Esophagus (tissue), 2 donors: ENCODE measurements around the gene SLC39A2. TPM values are rescaled to one million over a fixed set of nuclear protein-coding genes. Genes with fewer than 3 reads are reported as not detected.
A peak's percentile ranks its signal among the peaks of the same experiment; 100 is the strongest.

Experiments
- H3K27ac ChIP-seq, 2 donors: one replicate each; pipeline ENCODE4 v1.5.1; 2013; ENCODE audit warnings: low read depth in 2 of 2, mild to moderate bottlenecking in 2 of 2, inconsistent platforms in 1 of 2, low read length in 1 of 2, moderate library complexity in 1 of 2
- H3K27me3 ChIP-seq, 2 donors: one replicate each; pipeline ENCODE4 v1.6.1; 2013; ENCODE audit warnings: low read length in 2 of 2, control low read depth in 1 of 2, mild to moderate bottlenecking in 1 of 2; ENCODE audit not compliant: insufficient read depth in 2 of 2, control insufficient read depth in 1 of 2
- H3K36me3 ChIP-seq, 2 donors: one replicate each; pipeline ENCODE4 v1.6.1; 2013; ENCODE audit warnings: low read length in 1 of 2; ENCODE audit not compliant: control insufficient read depth in 2 of 2, insufficient read depth in 2 of 2
- H3K4me1 ChIP-seq, 2 donors: one replicate each; pipeline ENCODE4 v1.6.1; 2013; ENCODE audit warnings: low read length in 1 of 2; ENCODE audit not compliant: control insufficient read depth in 2 of 2, insufficient read depth in 2 of 2
- H3K4me3 ChIP-seq, 2 donors: one replicate each; pipeline ENCODE4 v1.5.1; 2013; ENCODE audit warnings: low read length in 2 of 2, mild to moderate bottlenecking in 2 of 2, low read depth in 1 of 2, moderate library complexity in 1 of 2
- H3K9me3 ChIP-seq, 2 donors: one replicate each; pipeline ENCODE4 v1.6.1; 2013; ENCODE audit warnings: mild to moderate bottlenecking in 2 of 2, low read depth in 1 of 2, low read length in 1 of 2, moderate library complexity in 1 of 2; ENCODE audit not compliant: control insufficient read depth in 2 of 2, insufficient read depth in 1 of 2
- WGBS, 2 donors: extraction: QIAGEN DNeasy Blood & Tissue Kit; methylation state at CpG; one replicate each; pipeline ENCODE4 v1.1.7; 2013; 5-methylcytosine and 5-hydroxymethylcytosine counted together
- polyA plus RNA-seq, 2 donors: library from polyadenylated mRNA; stranded (reverse); fragments of 200-250 nt; gene quantifications; one replicate each; pipeline ENCODE4 v1.2.3, GENCODE V29; 2013
- donor health status: healthy with polysubstance abuse.
- donor health status: Bipolar disorder and iron deficiency.

Gene SLC39A2
- polyA plus RNA-seq, 2 donors, result 8.2 to 20.3 TPM

DNA sequence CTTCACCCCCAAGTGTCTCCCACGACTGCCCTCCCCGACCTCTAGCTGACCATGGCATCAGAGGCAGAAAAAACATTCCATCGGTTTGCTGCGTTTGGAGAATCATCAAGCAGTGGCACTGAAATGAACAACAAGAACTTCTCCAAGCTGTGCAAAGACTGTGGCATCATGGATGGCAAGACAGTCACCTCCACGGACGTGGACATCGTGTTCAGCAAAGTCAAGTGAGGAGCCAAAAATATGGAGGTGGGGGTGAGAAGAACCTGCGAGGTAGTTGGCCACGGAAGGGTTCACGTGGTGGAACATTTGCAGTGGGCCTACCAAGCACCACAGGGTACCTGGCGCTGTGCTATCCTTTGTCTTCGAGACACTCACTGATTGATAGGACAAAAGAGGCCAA lies 31.4 kb downstream of the SLC39A2 start:
- Histone ChIP-seq H3K36me3 (no peaks in the 10 kb centered on the region), H3K4me1 (peaks cover 0 to 2% of the 10 kb centered on the region in 2 donors), H3K4me3 (no peak overlapping the region), H3K9me3 (no peaks in the 10 kb centered on the region), H3K27me3 (no peaks in the 10 kb centered on the region), H3K27ac (no peak overlapping the region)
- 88 to 90% methylated on average over 12 of the region's 12 CpGs for WGBS, 2 donors

DNA sequence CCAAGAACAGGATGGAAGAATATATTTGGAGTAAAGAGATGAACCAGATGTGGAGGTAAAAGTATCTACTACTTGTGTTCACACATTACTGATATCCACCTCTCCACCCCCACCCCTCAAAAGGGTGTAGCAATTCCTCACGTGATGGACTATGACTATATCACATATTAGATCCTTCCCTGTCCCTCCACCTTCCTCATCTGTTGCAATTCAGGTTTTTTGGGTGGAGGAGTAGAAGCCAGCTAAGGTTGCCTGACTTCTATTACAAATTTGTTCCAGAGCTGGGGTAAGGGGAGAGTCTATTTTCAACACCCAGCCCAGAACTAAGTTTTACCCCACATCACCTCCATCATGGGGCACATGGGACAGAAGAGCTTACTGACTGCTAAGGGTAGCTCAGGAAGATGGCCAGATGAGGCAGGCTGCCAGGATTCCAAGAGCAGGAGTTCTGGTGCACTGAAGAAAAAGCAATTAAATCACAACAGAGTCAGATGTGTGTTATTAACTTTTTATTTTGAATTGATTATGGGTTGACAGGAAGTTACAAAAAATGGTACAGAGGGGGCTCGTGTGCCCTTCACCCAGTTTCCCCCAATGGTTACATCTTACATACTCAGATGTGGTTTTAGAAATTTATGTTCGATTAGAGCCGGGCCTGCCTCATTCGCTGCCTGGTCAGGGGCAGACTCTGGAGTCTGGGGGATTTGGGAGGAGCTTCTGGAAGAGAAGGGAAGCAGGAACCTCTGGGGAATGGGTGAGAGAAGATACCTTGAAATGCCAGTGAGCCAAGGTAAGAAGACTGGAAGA lies 33.4 kb downstream of the SLC39A2 start:
- H3K4me1 ChIP-seq, result peaks cover 0 to 2% of the 10 kb centered on the region in 2 donors
- no peaks in the 10 kb centered on the region for H3K9me3 ChIP-seq
- no peaks in the 10 kb centered on the region for H3K27me3 ChIP-seq
- WGBS, 2 donors, result 76 to 85% methylated on average over 5 of the region's 5 CpGs
- H3K27ac ChIP-seq, result peak overlapping the region in 1 of 2 donors; percentile 38
- no peaks in the 10 kb centered on the region for H3K36me3 ChIP-seq
- no peak overlapping the region for H3K4me3 ChIP-seq

DNA sequence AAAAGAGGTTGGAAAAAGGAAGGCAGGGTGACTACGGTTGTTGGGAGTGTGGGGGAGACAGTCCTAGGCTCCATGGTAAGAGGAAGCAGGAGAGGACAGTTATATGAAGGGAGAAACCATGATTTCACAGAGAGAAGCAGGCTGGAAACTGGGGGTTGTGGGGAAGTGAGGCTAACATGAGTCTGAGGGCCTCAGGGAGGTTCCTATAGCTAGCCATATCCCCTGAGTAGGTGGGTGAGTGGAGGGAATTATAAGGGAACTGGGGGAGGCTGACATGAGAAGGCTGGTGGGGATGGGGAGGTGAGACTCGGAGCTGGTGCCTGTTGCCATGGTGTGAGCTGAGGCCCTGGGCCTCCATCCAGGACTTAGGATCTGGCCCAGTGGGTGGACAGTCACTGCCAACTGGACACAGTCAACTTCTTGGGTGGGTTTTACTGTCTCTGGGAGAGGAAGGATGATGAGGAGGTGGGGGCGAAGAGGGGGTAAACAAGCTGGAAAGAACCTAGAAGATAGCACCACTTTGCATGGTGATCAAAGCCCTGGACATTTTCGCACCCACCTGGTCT lies 34.1 kb downstream of the SLC39A2 start:
- no peaks in the 10 kb centered on the region for H3K36me3 ChIP-seq
- H3K27ac ChIP-seq, result no peak overlapping the region
- H3K9me3 ChIP-seq, result no peaks in the 10 kb centered on the region
- 82 to 91% methylated on average over 4 of the region's 4 CpGs for WGBS, 2 donors
- H3K4me3 ChIP-seq, result no peak overlapping the region
- H3K27me3 ChIP-seq, result no peaks in the 10 kb centered on the region
- peaks cover 0 to 2% of the 10 kb centered on the region in 2 donors for H3K4me1 ChIP-seq

DNA sequence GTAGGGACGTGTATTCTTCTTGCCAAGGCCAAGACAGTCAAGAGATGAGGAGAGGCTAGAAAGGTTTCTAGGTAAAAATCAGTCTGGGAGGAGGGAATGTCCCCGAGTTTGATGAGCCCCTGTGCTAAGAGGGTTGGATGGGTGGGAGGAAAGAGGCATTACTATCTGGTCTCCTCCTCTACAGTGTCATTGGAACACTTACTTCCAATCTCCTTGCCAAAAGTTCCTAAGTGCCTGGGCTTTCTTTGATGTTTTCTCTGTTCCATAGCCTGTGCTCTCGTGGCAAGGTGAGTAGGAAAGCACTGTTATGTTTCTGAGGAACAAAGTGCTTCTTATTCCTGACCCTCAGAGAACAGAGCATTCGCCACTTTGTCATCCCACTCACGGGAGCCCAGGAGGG lies 35.6 kb downstream of the SLC39A2 start, which contains the start of gene RNASE13:
RNASE13 (minus strand) TSS at position 101 of the 400 bp plus-strand sequence. CDS start 519 bp downstream, outside the sequence.
- H3K4me3 ChIP-seq, result no peak within 1 kb of the TSS
- H3K27me3 ChIP-seq, result no peaks in the 10 kb centered on the region
- WGBS, 2 donors, result 79 to 84% methylated on average over 5 of the region's 5 CpGs
- H3K27ac ChIP-seq, result no peak within 1 kb of the TSS
- H3K36me3 ChIP-seq, result no peaks in the 10 kb centered on the region
- H3K9me3 ChIP-seq, result no peaks in the 10 kb centered on the region
- peaks cover 0 to 6% of the 10 kb centered on the region in 2 donors for H3K4me1 ChIP-seq

DNA sequence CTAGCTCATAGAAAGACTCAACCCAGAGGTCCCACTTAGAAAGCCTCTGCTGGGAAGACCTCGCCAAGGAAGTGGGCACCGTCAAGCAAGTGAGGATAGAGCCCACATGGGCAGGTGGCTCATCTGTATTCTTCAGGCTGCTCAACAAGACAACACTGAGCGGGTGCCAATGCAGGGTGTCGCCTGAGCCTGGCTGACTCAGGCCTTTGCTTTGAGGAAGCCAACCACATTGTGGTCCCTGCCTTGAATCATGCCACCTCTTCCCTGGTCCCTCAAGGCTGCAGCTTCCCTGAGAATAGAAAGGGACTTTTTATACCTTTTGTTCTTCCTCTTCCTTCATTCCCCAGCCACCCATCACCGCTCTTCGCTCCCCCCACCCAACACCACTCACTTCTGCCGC lies 37.7 kb downstream of the SLC39A2 start:
- peaks cover 0 to 6% of the 10 kb centered on the region in 2 donors for H3K4me1 ChIP-seq
- H3K9me3 ChIP-seq, result no peaks in the 10 kb centered on the region
- no peak overlapping the region for H3K27ac ChIP-seq
- WGBS, 2 donors, result 86 to 89% methylated on average over 7 of the region's 7 CpGs
- no peaks in the 10 kb centered on the region for H3K27me3 ChIP-seq
- no peak overlapping the region for H3K4me3 ChIP-seq
- no peaks in the 10 kb centered on the region for H3K36me3 ChIP-seq

DNA sequence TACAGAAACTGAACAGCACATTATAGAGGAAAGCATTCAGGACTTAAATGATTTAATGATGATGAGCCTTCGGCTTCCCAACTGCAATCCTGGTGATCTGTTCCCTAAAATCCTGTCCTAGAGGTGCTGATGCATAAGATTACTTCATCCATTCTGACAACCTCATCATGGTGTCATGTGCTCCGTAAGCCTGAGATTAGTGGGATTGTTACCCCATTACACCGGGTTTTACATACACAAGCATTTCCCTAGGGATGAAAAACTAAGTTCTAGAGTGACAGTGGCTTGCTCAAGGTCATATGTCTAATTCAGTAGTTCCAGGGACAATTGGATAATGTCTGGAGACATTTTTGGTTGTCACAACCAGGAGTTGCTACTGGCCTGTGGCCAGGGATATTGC lies 38.1 kb downstream of the SLC39A2 start:
- H3K4me3 ChIP-seq, result no peak overlapping the region
- peaks cover 0 to 7% of the 10 kb centered on the region in 2 donors for H3K4me1 ChIP-seq
- H3K27ac ChIP-seq, result peak overlapping the region in 1 of 2 donors; percentile 33
- H3K27me3 ChIP-seq, result no peaks in the 10 kb centered on the region
- WGBS, 2 donors, result 82 to 87% methylated on average over 3 of the region's 3 CpGs
- H3K9me3 ChIP-seq, result no peaks in the 10 kb centered on the region
- H3K36me3 ChIP-seq, result no peaks in the 10 kb centered on the region

DNA sequence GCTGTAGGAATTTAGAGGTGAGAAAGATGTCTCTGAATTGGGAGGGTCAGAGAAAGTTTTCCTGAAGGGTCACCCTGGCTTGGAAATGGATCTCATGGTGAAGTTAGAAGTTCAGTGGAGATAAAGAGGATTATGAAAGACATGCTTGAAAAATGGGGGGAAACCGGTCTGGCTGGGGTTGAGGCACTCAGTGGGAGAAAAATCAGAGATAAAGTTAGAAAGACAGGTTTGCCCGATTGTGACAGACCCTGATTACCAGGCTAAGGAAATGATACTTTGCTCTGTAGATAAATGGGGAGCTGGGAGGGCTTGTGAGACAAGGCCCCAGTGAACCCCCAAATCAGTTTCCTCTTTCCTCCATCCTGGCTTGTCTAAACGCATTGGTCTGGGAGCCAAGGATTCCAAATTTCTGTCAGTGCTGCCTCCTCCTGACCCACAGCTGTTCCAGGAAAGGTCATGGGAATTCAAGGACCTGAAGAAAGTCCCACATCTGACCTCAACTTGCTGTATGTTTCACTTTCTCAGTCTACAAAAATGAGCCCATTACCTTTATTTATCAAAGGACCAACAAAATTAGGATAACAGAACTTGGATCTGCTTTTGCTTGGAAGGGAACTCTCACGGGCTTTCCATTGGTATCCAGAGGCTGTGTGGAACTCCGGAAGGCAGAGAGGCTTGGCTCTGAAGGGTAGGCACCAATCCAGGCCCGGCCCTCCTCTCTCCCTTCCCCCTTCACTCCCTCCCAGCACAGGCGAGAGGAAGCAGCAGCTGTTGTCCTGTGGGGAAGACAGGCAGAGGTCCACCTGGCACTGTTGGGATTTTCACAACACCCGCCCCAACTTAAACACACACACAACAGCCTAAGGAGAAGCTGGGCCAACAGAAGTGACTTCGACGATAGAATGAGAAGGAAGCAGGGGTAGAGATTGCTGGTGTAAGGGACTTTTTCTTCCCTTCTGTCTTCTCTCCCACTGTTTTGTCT lies 39.6 kb downstream of the SLC39A2 start:
- Histone ChIP-seq H3K36me3 (no peaks in the 10 kb centered on the region), H3K9me3 (no peaks in the 10 kb centered on the region), H3K27me3 (no peaks in the 10 kb centered on the region), H3K27ac (peak overlapping the region; percentile 80 to 83), H3K4me1 (peaks cover 0 to 21% of the 10 kb centered on the region in 2 donors), H3K4me3 (peak overlapping the region in 1 of 2 donors; percentile 11)
- WGBS, 2 donors, result 17 to 22% methylated on average over 10 of the region's 10 CpGs

DNA sequence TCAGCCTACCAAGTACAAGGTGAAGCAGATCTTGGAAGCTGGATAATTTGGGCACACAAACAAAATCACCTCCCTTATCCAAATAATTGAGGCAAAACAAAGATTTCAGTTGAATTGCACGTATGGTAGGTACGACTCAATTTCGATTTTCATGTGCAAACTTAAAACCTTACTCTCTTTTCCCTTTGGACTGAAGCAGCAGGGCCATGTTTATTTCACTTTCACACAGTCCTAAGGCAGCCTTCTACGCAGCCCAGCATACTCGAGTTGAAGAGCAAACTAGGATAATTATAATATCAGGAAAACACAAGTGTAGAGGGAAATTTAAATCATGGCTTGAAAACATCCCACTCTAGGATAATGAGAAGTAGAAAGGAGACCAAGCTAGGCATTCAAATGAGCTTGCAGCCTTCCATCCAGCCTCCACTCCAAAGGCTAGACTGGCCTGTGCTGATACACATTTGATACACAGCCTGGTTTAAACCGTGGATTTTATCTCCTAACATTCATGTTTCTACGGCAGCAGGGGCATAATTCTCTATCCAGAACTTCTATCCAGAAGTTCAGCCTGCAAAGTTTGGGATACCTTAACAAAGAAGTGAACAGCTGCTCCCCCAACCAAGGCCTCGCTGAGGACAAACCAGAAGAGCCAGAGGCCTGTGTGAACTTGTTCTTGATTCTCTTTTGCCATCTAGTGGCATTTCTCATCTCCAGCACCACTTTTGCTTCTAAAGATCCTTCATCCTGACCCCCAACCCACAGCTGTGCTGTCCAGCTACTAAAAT lies 40.7 kb downstream of the SLC39A2 start:
- H3K4me3 ChIP-seq, result no peak overlapping the region
- WGBS, 2 donors, result 35 to 42% methylated on average over 8 of the region's 8 CpGs
- H3K27me3 ChIP-seq, result no peaks in the 10 kb centered on the region
- H3K4me1 ChIP-seq, result peaks cover 0 to 21% of the 10 kb centered on the region in 2 donors
- no peaks in the 10 kb centered on the region for H3K9me3 ChIP-seq
- H3K27ac ChIP-seq, result peak overlapping the region; percentile 80 to 83
- H3K36me3 ChIP-seq, result no peaks in the 10 kb centered on the region
